Skeletal muscle cell (primary cell): ENCODE data around the gene PROSER3.
"Not testable (repeated sequence)": the region's sequence is repeated elsewhere in the genome, so short reads cannot be mapped to it uniquely, and the experiment has no call there.

ENCODE experiments used
- DNase-seq: peaks from one replicate; pipeline ENCODE4 v3.0.0-alpha.2; 2010; ENCODE audit warnings: low read depth
- H3K4me3 ChIP-seq: 2 replicates; pipeline ENCODE4 v1.5.1; 2011; ENCODE audit warnings: low read depth, mild to moderate bottlenecking, control low read depth, low read length, moderate library complexity

Gene PROSER3

DNA sequence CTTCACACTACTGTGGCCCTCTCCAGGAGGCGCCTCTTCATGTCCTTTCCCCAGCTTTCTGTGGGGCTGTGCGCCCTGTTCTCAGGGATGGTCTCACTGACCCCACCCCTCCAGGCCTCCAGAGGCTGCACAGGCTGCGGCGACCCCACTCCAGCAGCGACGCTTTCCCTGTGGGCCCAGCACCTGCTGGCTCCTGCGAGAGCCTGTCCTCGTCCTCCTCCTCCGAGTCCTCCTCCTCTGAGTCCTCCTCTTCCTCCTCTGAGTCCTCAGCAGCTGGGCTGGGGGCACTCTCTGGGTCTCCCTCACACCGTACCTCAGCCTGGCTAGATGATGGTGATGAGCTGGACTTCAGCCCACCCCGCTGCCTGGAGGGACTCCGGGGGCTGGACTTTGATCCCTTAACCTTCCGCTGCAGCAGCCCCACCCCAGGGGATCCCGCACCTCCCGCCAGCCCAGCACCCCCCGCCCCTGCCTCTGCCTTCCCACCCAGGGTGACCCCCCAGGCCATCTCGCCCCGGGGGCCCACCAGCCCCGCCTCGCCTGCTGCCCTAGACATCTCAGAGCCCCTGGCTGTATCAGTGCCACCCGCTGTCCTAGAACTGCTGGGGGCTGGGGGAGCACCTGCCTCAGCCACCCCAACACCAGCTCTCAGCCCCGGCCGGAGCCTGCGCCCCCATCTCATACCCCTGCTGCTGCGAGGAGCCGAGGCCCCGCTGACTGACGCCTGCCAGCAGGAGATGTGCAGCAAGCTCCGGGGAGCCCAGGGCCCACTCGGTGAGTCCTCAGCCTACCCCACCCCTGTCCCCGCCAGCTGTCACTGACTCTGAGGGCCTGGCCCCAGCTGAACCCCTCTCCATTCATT lies 28.6 kb downstream of the PROSER3 start:
- no peak for DNase-seq
- H3K4me3 ChIP-seq, result no peak overlapping the region

GRCh38 chr19:35787227-35787799 lies 29.3 kb downstream of the PROSER3 start:
- DNase-seq, result no peak
- no peak overlapping the region for H3K4me3 ChIP-seq

DNA sequence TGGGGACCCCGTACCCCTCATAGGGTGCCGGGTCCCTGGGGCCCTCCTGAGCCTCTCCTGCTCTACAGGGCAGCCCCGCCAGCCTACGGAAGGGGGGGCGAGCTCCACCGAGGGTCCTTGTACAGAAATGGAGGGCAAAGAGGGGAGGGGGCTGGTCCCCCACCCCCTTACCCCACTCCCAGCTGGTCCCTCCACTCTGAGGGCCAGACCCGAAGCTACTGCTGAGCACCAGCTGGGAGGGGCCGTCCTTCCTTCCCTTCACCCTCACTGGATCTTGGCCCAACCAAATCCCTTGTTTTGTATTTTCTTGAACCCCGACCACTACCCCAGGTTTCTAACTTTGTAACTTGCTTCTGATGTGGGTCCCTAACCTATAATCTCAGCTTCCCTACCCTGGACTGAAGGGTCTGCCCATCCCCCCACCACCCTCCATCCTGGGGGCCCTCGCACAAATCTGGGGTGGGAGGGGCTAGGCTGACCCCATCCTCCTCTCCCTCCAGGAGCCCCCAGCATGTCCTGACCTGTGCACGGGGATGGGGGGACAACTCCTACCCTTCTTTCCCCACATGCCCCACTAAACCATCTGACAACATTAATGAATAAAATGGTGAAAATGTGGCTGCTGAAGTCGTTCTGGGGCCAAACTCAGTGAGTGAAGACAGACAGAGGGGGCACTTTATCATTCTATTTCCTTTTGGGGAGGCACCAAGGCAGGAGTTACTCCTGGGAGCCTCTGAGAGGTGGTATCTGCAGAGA lies 30.4 kb downstream of the PROSER3 start:
- DNase-seq, result no peak
- no peak overlapping the region for H3K4me3 ChIP-seq

GRCh38 chr19:35789195-35789977 lies 31.4 kb downstream of the PROSER3 start:
- no peak overlapping the region for H3K4me3 ChIP-seq
- no peak for DNase-seq

- no peak overlapping the region for H3K4me3 ChIP-seq
- no peak for DNase-seq
These were observed 32.3 kb downstream of the PROSER3 start for GRCh38 chr19:35789978-35790944.

DNA sequence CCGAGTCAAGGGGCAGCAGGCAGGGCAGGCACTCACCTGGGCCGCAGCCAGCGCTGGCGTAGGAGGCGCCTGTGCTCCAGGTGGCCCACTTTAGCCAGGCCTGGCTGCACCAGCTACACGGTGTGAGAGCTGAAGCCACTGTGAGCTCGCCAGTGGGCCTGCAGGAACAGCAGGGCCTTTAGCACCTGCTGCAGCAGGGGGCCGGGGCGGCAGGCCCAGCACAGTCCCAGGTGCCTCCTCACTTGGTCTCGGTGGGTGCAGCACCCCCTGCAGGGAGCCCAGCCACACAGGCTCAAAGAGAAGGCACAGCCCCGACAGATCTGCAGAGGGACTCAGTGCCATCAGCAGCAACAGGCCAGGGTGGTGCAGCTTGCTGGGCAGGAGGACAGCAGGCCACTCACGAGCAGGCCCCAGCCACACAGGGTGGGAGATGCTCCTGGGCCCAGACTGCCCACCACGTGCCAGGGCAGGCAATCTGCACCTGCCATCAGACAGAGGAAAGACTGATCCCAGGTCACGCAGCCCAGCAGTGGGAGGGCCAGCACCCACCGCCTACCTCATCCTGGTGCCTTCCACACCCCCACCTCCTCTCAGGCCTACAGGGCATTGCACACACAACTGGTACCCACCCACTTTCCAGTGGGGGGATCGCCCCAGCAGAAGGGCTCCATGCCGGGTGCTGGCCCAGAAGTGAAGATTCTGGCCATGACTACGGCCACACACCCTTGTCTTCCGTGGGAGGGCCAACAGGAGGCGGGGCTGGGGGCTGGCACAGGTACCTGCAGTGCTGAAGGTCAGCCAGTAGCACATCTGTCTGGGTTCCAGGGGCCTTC lies 33.2 kb downstream of the PROSER3 start:
- DNase-seq, result no peak

DNA sequence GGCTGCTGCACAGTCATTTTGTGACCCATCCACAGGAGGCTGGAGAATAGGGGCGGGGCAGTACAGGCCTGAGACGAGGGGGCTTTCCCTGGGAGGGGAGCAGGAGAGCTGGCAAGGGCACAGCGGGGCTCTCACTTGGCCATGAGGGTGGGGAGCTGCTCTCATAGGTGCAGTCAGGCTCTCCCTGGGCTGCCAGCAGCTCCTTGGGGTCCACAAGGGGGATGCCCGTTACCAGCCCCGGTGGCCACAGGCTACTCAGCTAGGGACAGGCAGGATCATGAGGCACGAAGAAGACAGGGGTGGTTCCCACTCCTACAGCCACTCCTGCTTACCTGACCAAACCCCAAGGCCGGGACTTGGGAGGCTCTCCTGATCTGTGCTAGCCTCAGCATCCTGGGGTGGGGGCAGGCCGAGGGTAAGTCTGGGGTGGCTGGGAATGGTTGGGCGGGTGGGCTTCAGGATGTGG lies 33.9 kb downstream of the PROSER3 start:
- DNase-seq, result no peak
- H3K4me3 ChIP-seq, result no peak overlapping the region

More for the DNA sequence above, 33.2 kb downstream of the PROSER3 start:
- no peak overlapping the region for H3K4me3 ChIP-seq

DNA sequence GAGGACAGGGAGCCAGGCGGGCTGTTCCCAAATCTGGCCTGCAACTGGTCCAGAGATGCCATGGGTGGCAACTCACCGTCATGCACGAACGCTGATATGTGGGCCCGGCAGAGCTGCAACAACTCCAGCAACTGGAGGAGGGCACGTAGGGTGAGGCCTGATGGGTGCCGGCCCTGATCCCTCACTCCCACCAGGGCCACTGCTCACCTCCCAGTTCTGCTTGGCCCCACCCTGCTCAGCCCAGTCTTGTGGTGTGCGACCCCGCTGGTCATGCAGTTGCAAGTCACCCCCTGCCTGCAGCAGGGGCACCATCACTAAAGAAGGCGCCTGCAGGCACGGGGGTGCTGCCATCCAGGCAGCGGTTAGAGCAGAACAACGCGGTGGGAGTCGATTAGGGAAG lies 34.3 kb downstream of the PROSER3 start:
- no peak overlapping the region for H3K4me3 ChIP-seq
- no peak for DNase-seq

- DNase-seq, result no peak
- H3K4me3 ChIP-seq, result no peak overlapping the region
These were observed 34.9 kb downstream of the PROSER3 start for GRCh38 chr19:35792888-35793287.

DNA sequence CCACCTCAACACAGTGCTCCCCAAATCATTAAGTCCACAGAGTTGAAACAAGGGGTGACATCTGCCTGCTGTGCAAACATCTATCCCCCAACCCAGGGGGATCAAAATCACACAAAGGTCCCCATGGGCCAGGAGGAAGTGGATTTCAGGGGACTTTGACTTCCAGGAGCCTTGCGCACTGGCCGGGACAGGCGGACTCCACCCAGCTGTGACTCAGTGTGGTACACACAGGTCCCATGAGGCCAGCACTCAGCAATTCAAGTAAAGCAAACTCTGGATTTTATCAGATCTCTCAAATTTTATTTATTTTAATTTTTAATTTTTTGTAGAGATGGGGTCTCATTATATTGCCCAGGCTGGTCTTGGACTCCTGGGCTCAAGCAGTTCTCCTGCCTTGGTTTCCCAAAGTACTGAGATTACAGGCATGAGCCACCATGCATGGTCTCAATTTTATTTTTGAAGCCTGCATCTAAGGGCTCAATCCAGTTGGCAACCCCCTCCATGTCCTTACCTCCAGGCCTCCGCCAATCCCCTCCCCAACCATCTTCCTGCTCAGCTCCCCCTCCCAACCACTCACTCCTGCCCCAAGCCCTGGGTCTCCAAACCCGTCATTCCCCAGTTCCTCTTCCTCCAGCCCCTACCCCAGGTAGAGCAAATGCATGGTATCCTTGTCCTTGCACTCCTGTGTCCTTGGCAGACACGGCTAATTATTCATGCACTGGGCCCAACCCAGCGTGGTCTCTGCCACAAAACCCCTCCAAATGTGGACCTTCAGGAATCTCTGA lies 35.6 kb downstream of the PROSER3 start:
- DNase-seq, result no peak
- H3K4me3 ChIP-seq, result no peak overlapping the region

GRCh38 chr19:35795564-35795963 lies 37.6 kb downstream of the PROSER3 start:
- not testable (repeated sequence) for DNase-seq, H3K4me3 ChIP-seq

- no peak overlapping the region for H3K4me3 ChIP-seq
- no peak for DNase-seq
These were observed 38.9 kb downstream of the PROSER3 start for GRCh38 chr19:35796645-35797542.

GRCh38 chr19:35797663-35798062 lies 39.7 kb downstream of the PROSER3 start:
- DNase-seq, result no peak
- no peak overlapping the region for H3K4me3 ChIP-seq

GRCh38 chr19:35801828-35802227 lies 43.9 kb downstream of the PROSER3 start:
- no peak overlapping the region for H3K4me3 ChIP-seq
- DNase-seq, result no peak

- DNase-seq, result no peak
- H3K4me3 ChIP-seq, result no peak overlapping the region
These were observed 47.6 kb downstream of the PROSER3 start for GRCh38 chr19:35805526-35806102.

- DNase-seq, result no peak
These were observed 48.6 kb downstream of the PROSER3 start for GRCh38 chr19:35806597-35806996.

More at GRCh38 chr19:35806597-35806996, 48.6 kb downstream of the PROSER3 start:
- H3K4me3 ChIP-seq, result no peak overlapping the region
